HG03460 (cell line): ENCODE data around the gene MEOX1.

Source experiments
- ATAC-seq: cut with Tn5 transposase; IDR thresholded peaks from one replicate; pipeline ENCODE4 v1.9.1; 2021; ENCODE audit not compliant: unreplicated experiment

MEOX1 gene

GRCh38 chr17:43658900-43659299, 2.8 kb downstream of the MEOX1 start:
- no peak for ATAC-seq

DNA sequence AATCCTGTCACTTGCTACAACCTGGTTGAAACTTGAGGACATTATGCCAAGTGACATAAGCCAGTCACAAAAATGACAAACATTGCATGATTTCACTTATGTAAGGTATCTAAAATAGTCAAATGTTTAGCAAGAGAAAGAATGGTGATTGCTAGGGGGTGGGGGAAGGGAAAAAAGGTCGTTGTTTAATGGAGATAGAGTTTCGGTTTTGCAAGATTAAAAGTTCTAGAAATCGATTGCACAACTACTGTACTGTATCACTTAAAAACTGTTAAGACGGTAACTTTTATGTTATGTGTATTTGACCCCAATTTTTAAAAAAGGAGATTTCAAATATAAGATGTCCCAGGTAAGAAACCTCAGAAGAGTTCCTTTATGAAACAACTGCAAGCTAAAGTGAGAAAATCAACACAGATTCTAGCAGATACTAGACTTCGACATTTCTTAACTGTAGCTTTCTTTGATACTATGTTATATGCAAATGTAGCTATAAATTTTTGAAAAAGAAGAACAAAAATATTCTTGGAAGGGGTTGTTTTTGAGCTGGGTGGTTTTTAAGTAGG, 5.9 kb downstream of the MEOX1 start:
- ATAC-seq = no peak

- no peak for ATAC-seq
Measured at GRCh38 chr17:43652124-43652480, 9.6 kb downstream of the MEOX1 start.

DNA sequence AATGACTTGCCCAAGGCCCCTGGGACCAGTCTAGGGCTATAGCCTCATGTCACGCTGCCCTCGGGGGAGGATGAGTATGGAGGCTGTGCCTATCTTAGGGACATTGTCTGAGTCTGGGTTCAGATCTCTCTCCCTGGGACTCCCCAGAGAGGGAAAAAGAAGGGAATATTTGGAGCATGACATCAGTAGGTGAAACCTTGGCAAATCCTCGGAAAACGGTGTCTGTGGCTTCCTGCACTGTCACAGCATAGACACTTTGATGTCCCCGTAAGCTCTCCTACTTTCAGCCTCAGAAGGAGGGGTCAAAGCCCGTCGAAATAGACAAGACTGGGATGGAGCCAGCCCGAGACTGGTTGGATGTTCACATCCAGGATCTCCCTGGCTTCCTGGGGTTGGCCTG, 11.3 kb downstream of the MEOX1 start:
- ATAC-seq = no peak

- ATAC-seq = no peak
Measured at GRCh38 chr17:43648916-43649315, 12.8 kb downstream of the MEOX1 start.

- no peak for ATAC-seq
Measured at GRCh38 chr17:43645765-43646481, 15.8 kb downstream of the MEOX1 start.

- ATAC-seq = no peak
Measured at GRCh38 chr17:43645450-43645764, 16.3 kb downstream of the MEOX1 start.

DNA sequence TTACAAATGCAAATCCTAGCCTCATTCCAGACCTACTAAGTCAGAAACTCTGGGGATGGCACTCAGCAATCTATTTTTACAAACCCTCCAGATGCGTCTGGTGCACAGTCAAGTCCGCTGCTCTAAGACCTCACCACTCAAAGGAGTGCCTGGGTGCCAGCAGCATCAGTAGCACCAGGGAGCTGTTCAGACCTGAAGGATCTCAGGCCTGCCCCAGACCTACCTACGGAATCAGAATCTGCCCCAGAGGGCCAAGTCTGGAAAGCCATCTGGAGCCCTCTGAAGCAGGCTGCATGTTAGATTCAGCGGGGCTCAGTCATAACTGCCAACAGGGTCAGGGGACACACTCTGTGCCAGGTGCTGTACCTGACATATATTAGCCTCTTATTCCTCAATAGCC, 17.6 kb downstream of the MEOX1 start:
- ATAC-seq = no peak

GRCh38 chr17:43641416-43641815, 20.3 kb downstream of the MEOX1 start:
- ATAC-seq = no peak

- no peak for ATAC-seq
Measured at GRCh38 chr17:43640491-43641252, 21.1 kb downstream of the MEOX1 start.

- ATAC-seq = no peak
Measured at GRCh38 chr17:43637563-43638323, 24.0 kb downstream of the MEOX1 start.

GRCh38 chr17:43636426-43636825, 25.3 kb downstream of the MEOX1 start:
- no peak for ATAC-seq

- no peak for ATAC-seq
Measured at GRCh38 chr17:43634591-43635125, 27.1 kb downstream of the MEOX1 start.

- ATAC-seq = no peak
Measured at GRCh38 chr17:43632221-43632620, 29.5 kb downstream of the MEOX1 start.

GRCh38 chr17:43631429-43631828, 30.3 kb downstream of the MEOX1 start:
- ATAC-seq = no peak

- no peak for ATAC-seq
Measured at GRCh38 chr17:43628089-43628650, 33.6 kb downstream of the MEOX1 start.

GRCh38 chr17:43627653-43628052, 34.1 kb downstream of the MEOX1 start:
- ATAC-seq = no peak

GRCh38 chr17:43626023-43626422, 35.7 kb downstream of the MEOX1 start:
- ATAC-seq = no peak

DNA sequence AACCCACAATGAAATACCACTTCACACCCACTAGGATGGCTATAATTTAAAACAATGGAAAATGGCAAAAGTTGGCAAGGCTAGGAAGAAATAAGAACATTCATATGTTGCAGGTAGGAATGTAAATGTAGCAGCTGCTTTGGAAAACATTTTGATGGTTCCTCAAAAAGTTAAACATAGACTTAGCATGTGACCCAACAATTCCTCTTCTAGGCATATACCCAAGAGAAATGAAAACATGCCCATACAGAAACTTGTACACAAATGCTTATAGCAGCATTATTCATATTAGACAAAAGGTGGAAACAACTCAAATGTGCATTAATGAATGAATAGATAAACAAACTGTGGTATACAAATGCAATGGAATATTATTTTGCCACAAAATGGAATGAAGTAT, 36.1 kb downstream of the MEOX1 start:
- ATAC-seq = no peak

DNA sequence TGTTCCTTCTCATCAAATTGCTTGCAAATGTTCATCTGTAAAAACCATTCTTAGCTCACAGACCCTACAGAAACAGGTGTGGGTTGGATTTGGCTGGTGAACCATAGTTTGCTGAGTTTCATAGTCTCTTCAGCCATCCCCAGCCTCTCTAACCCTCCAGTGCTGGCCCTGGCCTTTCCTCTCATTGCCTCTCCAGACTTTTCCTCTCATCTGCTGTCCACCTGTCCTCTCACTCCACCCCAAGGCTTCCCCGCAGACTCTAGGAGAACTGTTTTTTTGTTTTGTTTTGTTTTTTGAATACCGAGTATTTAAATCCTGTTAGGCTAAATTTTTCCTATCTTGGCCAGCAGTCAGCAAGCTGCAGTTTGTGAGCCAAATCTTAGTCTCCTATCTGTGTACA, 41.1 kb downstream of the MEOX1 start:
- ATAC-seq = no peak

GRCh38 chr17:43620147-43620546, 41.6 kb downstream of the MEOX1 start:
- ATAC-seq = no peak
